ENCODE data around the gene GRK1. TPM values are rescaled to one million over a fixed set of nuclear protein-coding genes. Genes with fewer than 3 reads are reported as not detected.
A peak's percentile ranks its signal among the peaks of the same experiment; 100 is the strongest.

Gene GRK1
- total and polyA plus RNA-seq, 2 of the 4 experiments (the other 2 are of a cell fraction) = not detected

GRCh38 chr13:113625965-113626721, 40.9 kb upstream of the GRK1 start (continued):
- TF ChIP-seq BHLHE40 (IDR thresholded peaks at IDR 0.05; ENCODE audit: low read depth, low read length) = no peak
- TF ChIP-seq POLR2A (IDR thresholded peaks at IDR 0.05; ENCODE audit: low read depth, low read length) = no peak

GRCh38 chr13:113627136-113627535, 39.9 kb upstream of the GRK1 start:
- peaks cover 13% of the 10 kb centered on the region for H3K4me1 ChIP-seq (ENCODE audit: control insufficient read depth, insufficient read depth, low read length)
- dilution Hi-C loops (cut with HindIII; ENCODE audit: low sequenced_read_pairs, unreplicated experiment) (no loop called here), intact Hi-C loops (cut with micrococcal nuclease) (no loop called here), in situ Hi-C loops (cut with MboI; ENCODE audit: low sequenced_read_pairs) (no loop called here)
- H3K4me2 ChIP-seq (ENCODE audit: low read depth, low read length) = no peak overlapping the region
- H3K9me3 ChIP-seq (ENCODE audit: control insufficient read depth, insufficient read depth, low read length) = no peaks in the 10 kb centered on the region
- no peak overlapping the region for H2AK9ac ChIP-seq (replicated peaks; ENCODE audit: low read depth, low read length, poor library complexity)
- peaks cover 23 to 86% of the 10 kb centered on the region in 2 experiments for H3K79me1 ChIP-seq (ENCODE audit: low read depth in 1 of 2, low read length in 2 of 2)
- H4K8ac ChIP-seq (ENCODE audit: low read depth in 2 of 2, low read length in 2 of 2) = no peak overlapping the region
- no peak overlapping the region; the same call in 1 of the 2 replicates for H3K56ac ChIP-seq (ENCODE audit: extremely low read depth, insufficient read depth, low read length)
- H4K20me1 ChIP-seq (ENCODE audit: insufficient read depth, low read length) = peaks cover 64% of the 10 kb centered on the region
- peak overlapping the region; percentile 74; the same call in 1 of the 2 replicates for H3K18ac ChIP-seq (ENCODE audit: low read depth, low read length)
- H3K4me3 ChIP-seq (ENCODE audit: insufficient read depth, low read depth, low read length) = no peak overlapping the region
- no peak overlapping the region for H3K9ac ChIP-seq (ENCODE audit: low read depth, low read length)
- no peak overlapping the region for H3K23ac ChIP-seq (ENCODE audit: low read depth, low read length)
- peak overlapping the region; percentile 51; the same call in 1 of the 2 replicates for H2AK5ac ChIP-seq (ENCODE audit: low read depth, low read length)
- peaks cover 20% of the 10 kb centered on the region for H3K9me1 ChIP-seq (ENCODE audit: insufficient read depth, low read length)
- H2BK120ac ChIP-seq (ENCODE audit: low read depth, low read length) = 0 out of 2 replicates have a peak overlapping the region, but pooled peaks have one; percentile 4
- no peak overlapping the region for H2BK20ac ChIP-seq (ENCODE audit: low read depth, low read length)
- H3K14ac ChIP-seq (replicated peaks; ENCODE audit: low read depth, low read length) = no peak overlapping the region
- H2BK15ac ChIP-seq (ENCODE audit: low read depth, low read length) = no peak overlapping the region
- H2BK5ac ChIP-seq (ENCODE audit: low read depth, low read length, poor library complexity, severe bottlenecking) = no peak overlapping the region
- ChIA-PET CTCF (no interaction called here), POLR2A (ENCODE audit: unreplicated experiment) (no interaction called here)
- no peaks in the 10 kb centered on the region for H3K27me3 ChIP-seq (ENCODE audit: control insufficient read depth, insufficient read depth, low read length)
- H4K91ac ChIP-seq (ENCODE audit: insufficient read depth, low read depth, low read length) = peak overlapping the region; percentile 57; the same call in 1 of the 2 replicates
- ATAC-seq (ENCODE audit: low read depth) (no peak), DNase-seq (no peak)
- peak overlapping the region; percentile 55; the same call in 1 of the 2 replicates for H4K5ac ChIP-seq (ENCODE audit: low read depth, low read length)
- H2AFZ ChIP-seq (replicated peaks; ENCODE audit: low read length, poor library complexity) = no peak overlapping the region
- 76% methylated on average over 11 of the region's 16 CpGs; no CpG with 5 or more reads in 1 of the 2 experiments for WGBS, 2 experiments (ENCODE audit: extremely low coverage in 2 of 2, insufficient read length in 1 of 2)
- peak overlapping the region; percentile 57; the same call in 1 of the 2 replicates for H3K27ac ChIP-seq (ENCODE audit: insufficient read depth, low read length)
- H3K36me3 ChIP-seq (ENCODE audit: control insufficient read depth, insufficient read depth, low read length) = peaks cover 41% of the 10 kb centered on the region
- H3K4ac ChIP-seq (ENCODE audit: low read depth, low read length) = 0 out of 2 replicates have a peak overlapping the region, but pooled peaks have one; percentile 43
- BruUV-seq (replicated peaks) = no TSS peak
- TF ChIP-seq FOS (IDR thresholded peaks at IDR 0.05; ENCODE audit: low read depth, low read length) (no peak), RFX5 (IDR thresholded peaks at IDR 0.05; ENCODE audit: low read depth, low read length) (no peak), ELK1 (IDR thresholded peaks at IDR 0.05; ENCODE audit: borderline replicate concordance, low read depth, low read length) (no peak), MXI1 (IDR thresholded peaks at IDR 0.05; ENCODE audit: borderline replicate concordance, low read depth, low read length) (no peak), USF2 (IDR thresholded peaks at IDR 0.05; ENCODE audit: low read depth, low read length) (no peak), RCOR1 (IDR thresholded peaks at IDR 0.05; ENCODE audit: insufficient replicate concordance, low read length) (no peak), CEBPB (IDR thresholded peaks at IDR 0.05; ENCODE audit: low read depth, low read length) (no peak), BHLHE40 (IDR thresholded peaks at IDR 0.05; ENCODE audit: low read depth, low read length) (no peak), MAZ (IDR thresholded peaks at IDR 0.05; ENCODE audit: borderline replicate concordance, low read depth, low read length) (no peak), POLR2A (IDR thresholded peaks at IDR 0.05; ENCODE audit: low read depth, low read length) (no peak), SMC3 (IDR thresholded peaks at IDR 0.05; ENCODE audit: low read depth, low read length) (no peak), NFE2L2 (IDR thresholded peaks at IDR 0.05; ENCODE audit: low read depth, low read length) (no peak)

Data from IMR-90 (cell line).